Sigmoid colon (tissue), 7 donors: Measurements from ENCODE around the gene TTC36. TPM values are rescaled to one million over a fixed set of nuclear protein-coding genes. Genes with fewer than 3 reads are reported as not detected.

Source experiments
- DNase-seq: peaks from one replicate; pipeline ENCODE4 v3.0.0-alpha.2; 2019
- H3K27ac ChIP-seq, 4 donors: fragments of 200-600 bp; sonication (generic); one replicate each; pipeline ENCODE4 v1.5.1; 2016 to 2019; ENCODE audit warnings: mild to moderate bottlenecking in 1 of 4
- H3K27me3 ChIP-seq, 3 donors: fragments of 200-600 bp; sonication (generic); one replicate each; pipeline ENCODE4 v1.5.1; 2019; ENCODE audit warnings: mild to moderate bottlenecking in 1 of 3
- H3K36me3 ChIP-seq, 4 donors: fragments of 200-600 bp; sonication (generic); one replicate each; pipeline ENCODE4 v1.5.1; 2016 to 2019
- H3K4me1 ChIP-seq, 4 donors: fragments of 200-600 bp; sonication (generic); one replicate each; pipeline ENCODE4 v1.5.1; 2017 to 2019
- H3K4me3 ChIP-seq, 4 donors: fragments of 200-600 bp; sonication (generic); one replicate each; pipeline ENCODE4 v1.5.1; 2017 to 2019; ENCODE audit warnings: mild to moderate bottlenecking in 2 of 4, moderate library complexity in 1 of 4
- H3K9me3 ChIP-seq, 4 donors: fragments of 200-600 bp in 3 of 4; sonication (generic) in 3 of 4; one replicate each; pipeline versions ENCODE4 v1.5.1 to v1.6.1; 2013 to 2019
- CTCF ChIP-seq, 4 experiments: fragments of 450-650 bp in 3 of 4; fragments of 200-600 bp in 1 of 4; IDR thresholded peaks; one replicate each; pipeline ENCODE4 v1.5.1; 2016 to 2019; ENCODE audit warnings: antibody characterized with exemption in 4 of 4, mild to moderate bottlenecking in 3 of 4, moderate library complexity in 2 of 4
- EP300 ChIP-seq, 4 donors: sonication (generic); formaldehyde crosslinking; IDR thresholded peaks; one replicate each; pipeline ENCODE4 v1.6.1; 2017; ENCODE audit warnings: antibody characterized with exemption in 4 of 4
- POLR2A ChIP-seq, 2 donors: fragments of 450-650 bp; IDR thresholded peaks; one replicate each; pipeline ENCODE4 v1.6.1; 2016; ENCODE audit warnings: antibody characterized with exemption in 2 of 2, mild to moderate bottlenecking in 2 of 2, moderate library complexity in 2 of 2
- POLR2AphosphoS5 ChIP-seq, 4 donors: sonication (generic); formaldehyde crosslinking; IDR thresholded peaks; one replicate each; pipeline ENCODE4 v1.6.1; 2017; ENCODE audit warnings: antibody characterized with exemption in 4 of 4
- WGBS, 2 donors: extraction: QIAGEN DNeasy Blood & Tissue Kit; methylation state at CpG; one replicate each; pipeline ENCODE4 v1.1.7; 2013; 5-methylcytosine and 5-hydroxymethylcytosine counted together
- intact Hi-C: fragments of 100-400 bp; cut with DNase I; formaldehyde crosslinking; loops from one replicate; pipeline ENCODE4 v1.15.1; 2023
- polyA plus RNA-seq, 3 donors: library from polyadenylated mRNA; stranded (reverse); fragments of 200-250 nt; gene quantifications; one replicate each; pipeline ENCODE4 v1.2.3, GENCODE V29; 2013
- total RNA-seq, 4 donors: library from RNA; depleted of rRNA; stranded (reverse); fragments of >200 nt; gene quantifications; one replicate each; pipeline ENCODE4 v1.1.0, GENCODE V29; 2016
- donor health status: healthy with polysubstance abuse.
- donor health status: Bipolar disorder and iron deficiency.
- donor health status: healthy.

Gene TTC36
- total and polyA plus RNA-seq, 7 donors, result 0.13 to 3.3 (median 1.4) TPM; not detected in 3

GRCh38 chr11:118524757-118525470 lies 2.4 kb upstream of the TTC36 start:
- Histone ChIP-seq H3K36me3 (peaks cover 14 to 53% (median 38%) of the 10 kb centered on the region in 4 donors), H3K27ac (no peak overlapping the region), H3K4me3 (no peak overlapping the region), H3K9me3 (no peaks in the 10 kb centered on the region), H3K4me1 (peaks cover 0 to 16% (median 10%) of the 10 kb centered on the region in 4 donors), H3K27me3 (no peaks in the 10 kb centered on the region)
- intact Hi-C loops, result no loop called here
- 81 to 94% methylated on average over 6 of the region's 6 CpGs for WGBS, 2 donors
- TF ChIP-seq POLR2A (IDR thresholded peaks at IDR 0.05), result no peak
- no peak for TF ChIP-seq CTCF (IDR thresholded peaks at IDR 0.05)
- no peak for TF ChIP-seq POLR2AphosphoS5 (IDR thresholded peaks at IDR 0.05)
- no peak for TF ChIP-seq EP300 (IDR thresholded peaks at IDR 0.05)
- no peak for DNase-seq

- intact Hi-C loops, result no loop called here
- WGBS, 2 donors, result 44 to 69% methylated on average over 2 of the region's 2 CpGs
- peaks cover 0 to 30% (median 19%) of the 10 kb centered on the region in 4 donors for H3K4me1 ChIP-seq
- no peak overlapping the region for H3K27ac ChIP-seq
- H3K27me3 ChIP-seq, result no peaks in the 10 kb centered on the region
- H3K9me3 ChIP-seq, result no peaks in the 10 kb centered on the region
- TF ChIP-seq CTCF (IDR thresholded peaks at IDR 0.05) (no peak), EP300 (IDR thresholded peaks at IDR 0.05) (no peak), POLR2AphosphoS5 (IDR thresholded peaks at IDR 0.05) (no peak), POLR2A (IDR thresholded peaks at IDR 0.05) (no peak)
- no peak for DNase-seq
- no peak overlapping the region for H3K4me3 ChIP-seq
- peaks cover under 1 to 36% (median 21%) of the 10 kb centered on the region in 4 donors for H3K36me3 ChIP-seq
These were observed 586 bp upstream of the TTC36 start for GRCh38 chr11:118526688-118527087.

- no peak for DNase-seq
- WGBS, 2 donors, result 94 to 95% methylated on average over 6 of the region's 6 CpGs
These were observed 1.2 kb downstream of the TTC36 start for GRCh38 chr11:118528511-118528910.

GRCh38 chr11:118529584-118530175 lies 2.4 kb downstream of the TTC36 start:
- H3K27me3 ChIP-seq, result no peaks in the 10 kb centered on the region
- H3K27ac ChIP-seq, result peak overlapping the region in 1 of 4 donors; percentile 82
- 52 to 74% methylated on average over 5 of the region's 5 CpGs for WGBS, 2 donors
- no peaks in the 10 kb centered on the region for H3K9me3 ChIP-seq
- no peak for TF ChIP-seq EP300 (IDR thresholded peaks at IDR 0.05)
- TF ChIP-seq CTCF (IDR thresholded peaks at IDR 0.05), result no peak
- no peak for TF ChIP-seq POLR2A (IDR thresholded peaks at IDR 0.05)
- no peak for TF ChIP-seq POLR2AphosphoS5 (IDR thresholded peaks at IDR 0.05)
- H3K4me1 ChIP-seq, result peaks cover 0 to 28% (median 20%) of the 10 kb centered on the region in 4 donors
- peaks cover 0 to 13% (median 0%) of the 10 kb centered on the region in 4 donors for H3K36me3 ChIP-seq
- DNase-seq, result no peak
- intact Hi-C loops, result no loop called here
- H3K4me3 ChIP-seq, result peak overlapping the region in 3 of 4 donors; percentile 74 to 91 (median 77)

More at GRCh38 chr11:118528511-118528910, 1.2 kb downstream of the TTC36 start:
- no peaks in the 10 kb centered on the region for H3K9me3 ChIP-seq
- no peak overlapping the region for H3K4me3 ChIP-seq
- H3K4me1 ChIP-seq, result peaks cover 0 to 28% (median 20%) of the 10 kb centered on the region in 4 donors
- no peaks in the 10 kb centered on the region for H3K27me3 ChIP-seq
- TF ChIP-seq EP300 (IDR thresholded peaks at IDR 0.05), result no peak
- TF ChIP-seq CTCF (IDR thresholded peaks at IDR 0.05), result no peak
- no peak for TF ChIP-seq POLR2AphosphoS5 (IDR thresholded peaks at IDR 0.05)
- no peak for TF ChIP-seq POLR2A (IDR thresholded peaks at IDR 0.05)
- no peak overlapping the region for H3K27ac ChIP-seq
- intact Hi-C loops, result no loop called here
- H3K36me3 ChIP-seq, result peaks cover 0 to 17% (median 4%) of the 10 kb centered on the region in 4 donors
